CD4-positive, alpha-beta T cell treated with Interleukin-21 for 1 hour (primary cell): ENCODE measurements around the gene KCNK10.

ENCODE experiments used
- DNase-seq: peaks from one replicate; pipeline ENCODE4 v3.0.0-alpha.2; 2020

KCNK10 gene

GRCh38 chr14:88168498-88169165 lies 154.4 kb downstream of the KCNK10 start:
- peak; percentile 77 for DNase-seq

GRCh38 chr14:88168025-88168424 lies 155.0 kb downstream of the KCNK10 start:
- DNase-seq = no peak

- DNase-seq = no peak
These were observed 156.5 kb downstream of the KCNK10 start for GRCh38 chr14:88166616-88167015.

- no peak for DNase-seq
These were observed 158.0 kb downstream of the KCNK10 start for GRCh38 chr14:88164906-88165534.

- DNase-seq = no peak
These were observed 159.3 kb downstream of the KCNK10 start for GRCh38 chr14:88163731-88164255.

- no peak for DNase-seq
These were observed 166.9 kb downstream of the KCNK10 start for GRCh38 chr14:88156127-88156526.

GRCh38 chr14:88154926-88155325 lies 168.1 kb downstream of the KCNK10 start:
- DNase-seq = no peak

- no peak for DNase-seq
These were observed 168.7 kb downstream of the KCNK10 start for GRCh38 chr14:88154321-88154720.

- no peak for DNase-seq
These were observed 176.0 kb downstream of the KCNK10 start for GRCh38 chr14:88146881-88147649.

GRCh38 chr14:88143810-88144209 lies 179.3 kb downstream of the KCNK10 start:
- DNase-seq = no peak

GRCh38 chr14:88142997-88143396 lies 180.1 kb downstream of the KCNK10 start:
- DNase-seq = no peak

GRCh38 chr14:88140874-88141273 lies 182.2 kb downstream of the KCNK10 start:
- DNase-seq = no peak

- DNase-seq = no peak
These were observed 185.7 kb downstream of the KCNK10 start for GRCh38 chr14:88137327-88137726.
